Measurements from ENCODE around the gene ACTC1.
"Not testable (repeated sequence)": the region's sequence is repeated elsewhere in the genome, so short reads cannot be mapped to it uniquely, and the experiment has no call there.

Gene ACTC1

DNA sequence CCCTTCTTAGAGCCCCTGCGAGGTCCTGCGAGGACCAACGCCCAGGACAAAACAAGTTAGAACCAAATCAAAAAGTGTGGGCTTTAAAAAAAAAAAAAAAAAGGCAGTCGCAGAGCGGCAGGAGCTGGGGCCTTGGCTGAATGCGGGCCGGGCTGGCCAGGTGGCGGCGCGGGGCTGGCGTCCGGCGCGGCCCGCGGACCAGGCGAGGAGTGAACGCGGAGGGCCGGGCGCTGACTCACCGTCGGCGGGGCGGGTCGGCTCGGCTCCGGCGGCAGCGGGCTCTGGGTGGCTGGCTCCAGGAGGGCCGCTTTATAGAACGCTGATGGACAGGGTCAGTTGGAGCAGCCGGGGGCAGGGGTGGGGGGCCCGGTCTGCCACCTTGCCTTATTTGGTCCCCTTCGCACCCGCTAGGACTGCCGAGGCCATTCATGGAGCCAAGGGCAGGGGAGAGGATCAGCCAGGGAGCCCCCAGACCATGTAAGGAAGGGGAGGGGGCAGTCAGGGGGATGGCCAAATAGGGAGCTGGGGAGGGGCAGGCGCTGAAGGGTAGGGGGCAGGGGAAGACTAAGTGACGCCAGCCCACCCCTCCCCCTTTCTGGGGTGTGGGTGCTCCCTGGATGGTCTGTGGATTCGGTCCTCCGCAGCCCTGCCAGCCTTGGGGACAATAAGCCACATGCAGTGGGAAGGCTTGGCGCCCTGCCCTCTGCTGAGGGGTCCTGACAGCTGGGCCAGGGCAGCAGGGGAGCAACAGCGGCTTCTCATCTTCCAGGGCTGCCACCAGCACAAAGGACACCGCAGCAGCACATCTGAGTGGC, at the start of gene ACTC1:
Gene ACTC1, minus strand, starts transcription at position 283 of the 815 bp plus-strand sequence. CDS start 741 bp downstream, outside the sequence.
- FAIRE-seq, result no peak

DNA sequence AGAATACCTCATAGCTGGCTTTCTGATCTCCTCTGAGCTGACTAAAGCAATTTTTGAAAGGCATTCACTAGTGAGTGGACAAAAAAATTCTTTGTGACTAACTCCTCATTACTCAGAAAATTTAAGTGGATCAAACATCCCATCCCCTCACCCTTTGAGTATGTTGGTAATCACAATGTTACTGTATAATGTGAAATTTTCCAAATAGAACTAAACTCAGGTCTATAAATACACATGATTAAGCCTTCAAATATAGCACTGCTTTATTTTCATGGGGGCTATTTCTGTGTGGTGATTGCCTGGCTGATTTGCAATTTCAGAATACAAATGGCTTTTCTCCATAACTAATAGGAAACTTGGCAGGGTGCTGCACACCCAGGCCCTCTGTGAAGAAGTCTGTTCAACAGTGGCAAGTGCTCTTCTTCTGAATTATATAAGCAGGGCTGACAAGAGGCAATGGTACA, 45.9 kb upstream of the ACTC1 start:
- FAIRE-seq, result no peak

DNA sequence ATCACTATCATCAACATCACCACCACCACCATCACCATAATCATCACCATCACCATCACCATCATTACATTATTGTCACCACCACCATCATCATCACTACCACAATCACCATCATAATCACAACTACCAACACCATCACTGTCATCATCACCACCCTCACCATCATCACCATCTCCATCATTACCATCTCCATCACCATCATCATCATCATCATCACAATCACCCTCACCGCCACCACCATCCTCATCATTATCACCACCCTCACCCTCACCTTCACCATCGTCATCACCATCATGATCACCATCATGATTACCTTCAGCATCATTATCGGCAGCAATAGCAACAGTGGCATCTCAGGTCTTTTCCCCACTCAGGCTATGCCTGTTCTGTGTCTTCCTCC, 42.9 kb upstream of the ACTC1 start:
- no peak for FAIRE-seq

DNA sequence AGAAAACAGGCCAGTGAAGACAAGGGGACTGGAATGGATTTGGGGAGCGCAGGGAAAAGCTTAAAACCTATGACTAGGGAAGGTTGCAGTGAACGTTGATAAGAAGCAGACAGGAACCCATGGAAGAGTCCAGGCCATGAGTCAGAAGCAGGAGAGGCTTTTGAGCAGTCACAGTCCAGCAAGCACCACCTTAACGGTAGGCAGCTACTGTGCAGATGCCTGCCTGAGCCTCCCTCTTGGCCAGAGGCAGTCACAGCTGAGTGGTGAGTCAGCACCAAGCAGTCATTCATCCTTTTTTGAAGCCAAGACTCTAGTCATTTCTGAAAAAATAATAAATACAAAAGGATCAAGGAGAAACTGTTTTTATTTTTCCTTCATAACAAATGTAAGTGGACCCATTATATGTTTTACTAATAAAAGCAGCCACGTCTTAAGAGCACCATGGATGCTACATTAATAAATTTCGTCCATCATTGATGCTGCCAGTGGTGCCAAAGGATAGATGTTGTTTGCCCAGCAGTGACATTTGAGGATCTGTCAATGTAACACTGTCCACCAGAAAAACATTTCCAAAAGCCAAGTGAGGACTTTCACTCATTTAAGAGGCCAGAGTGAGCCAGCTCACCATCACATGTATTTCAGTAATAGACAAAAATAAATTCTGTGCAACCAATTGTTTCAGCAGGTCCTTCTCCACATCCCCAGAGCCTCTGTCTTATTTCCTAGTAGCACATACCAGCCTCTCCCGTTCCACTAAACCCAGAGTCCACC, 42.1 kb upstream of the ACTC1 start:
- no peak for FAIRE-seq

DNA sequence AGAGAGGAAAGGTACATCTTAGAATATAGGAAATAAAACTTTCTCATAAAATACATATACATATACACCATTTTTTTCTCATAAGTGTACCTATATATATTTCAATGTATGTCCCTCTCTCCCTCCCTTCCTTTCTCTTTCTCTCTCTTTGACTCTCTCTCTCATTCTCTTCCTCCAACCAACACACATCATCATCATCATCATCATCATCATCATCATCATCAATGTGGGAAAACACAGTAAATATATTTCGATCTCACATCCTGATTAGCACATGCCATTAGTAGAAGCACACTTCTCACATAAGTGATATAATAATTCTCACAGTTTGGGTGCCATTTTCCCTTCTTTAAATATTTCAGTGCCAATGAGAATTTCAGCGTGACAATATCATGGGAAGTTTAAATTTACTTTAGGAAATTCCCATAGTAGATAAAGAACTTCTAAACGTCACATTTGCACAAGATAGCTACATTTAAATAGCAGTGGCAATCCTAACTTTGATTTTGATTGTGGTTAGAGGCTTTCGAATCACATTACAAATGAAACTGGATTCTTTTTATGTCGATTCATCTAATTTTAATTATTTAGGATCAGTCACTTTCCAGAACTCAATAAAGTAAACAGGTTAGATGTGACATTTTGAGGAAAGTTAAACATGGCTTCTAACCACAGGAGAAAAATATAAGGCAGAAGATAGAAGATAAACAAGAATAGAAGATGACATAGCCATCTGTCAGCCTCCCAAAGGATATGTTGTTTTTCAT, 33.0 kb upstream of the ACTC1 start:
- FAIRE-seq, result no peak

DNA sequence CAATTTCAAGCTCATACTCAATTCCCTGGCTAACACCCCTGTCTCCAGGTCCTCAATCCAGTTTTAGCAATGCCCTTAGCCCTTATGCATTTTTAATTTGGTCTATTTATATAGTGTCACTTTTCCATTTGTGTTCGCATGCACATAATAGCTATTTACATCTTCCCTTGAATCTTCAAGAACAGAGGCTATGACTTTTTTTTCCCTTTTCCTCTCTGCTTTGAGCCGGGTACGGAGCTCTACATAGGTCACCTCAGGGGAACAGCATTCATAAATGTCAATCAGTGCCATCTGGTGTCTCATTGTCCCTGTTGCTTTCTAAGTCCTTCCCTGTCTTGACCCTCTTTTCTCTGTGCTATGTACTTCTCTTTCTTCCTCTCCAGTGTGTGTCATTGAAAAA, 26.5 kb upstream of the ACTC1 start:
- FAIRE-seq, result no peak

DNA sequence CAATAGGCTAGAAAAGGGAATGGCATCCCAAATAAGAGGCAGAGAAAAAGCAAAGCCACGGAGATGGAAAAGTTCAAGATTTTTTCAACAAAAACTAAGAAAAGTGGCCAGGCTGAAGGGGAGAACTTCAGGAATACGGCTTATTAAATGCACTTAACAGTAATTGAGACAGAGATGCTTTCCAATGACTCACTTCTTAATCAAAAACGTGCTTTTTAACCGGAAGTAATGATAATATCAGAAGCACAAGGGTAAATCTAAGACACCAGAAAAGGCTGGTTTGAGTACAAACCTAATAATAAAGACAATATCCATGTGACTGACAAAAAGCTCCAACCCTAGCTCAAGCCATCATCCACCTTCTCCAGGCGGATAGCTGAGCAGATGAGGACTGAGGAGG, 24.8 kb upstream of the ACTC1 start:
- no peak for FAIRE-seq

DNA sequence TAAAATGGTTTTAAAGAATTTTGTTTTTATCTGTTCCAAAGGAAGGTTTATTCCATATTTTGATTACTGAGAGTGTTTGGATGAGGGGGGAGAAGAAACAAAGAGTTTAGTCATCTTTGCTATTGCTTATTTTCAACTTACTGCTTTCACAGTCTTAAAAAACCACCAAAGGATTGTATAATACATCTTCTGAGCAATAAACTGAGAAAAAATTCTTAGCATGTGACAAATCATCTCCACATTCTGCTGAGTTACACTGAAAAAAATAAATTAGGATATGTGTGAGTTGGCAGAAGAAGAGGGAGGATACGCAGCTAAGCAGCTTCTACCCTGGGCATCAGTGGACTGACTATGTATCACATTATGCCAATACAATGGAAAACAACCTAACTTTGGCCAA, 23.2 kb upstream of the ACTC1 start:
- FAIRE-seq, result no peak

DNA sequence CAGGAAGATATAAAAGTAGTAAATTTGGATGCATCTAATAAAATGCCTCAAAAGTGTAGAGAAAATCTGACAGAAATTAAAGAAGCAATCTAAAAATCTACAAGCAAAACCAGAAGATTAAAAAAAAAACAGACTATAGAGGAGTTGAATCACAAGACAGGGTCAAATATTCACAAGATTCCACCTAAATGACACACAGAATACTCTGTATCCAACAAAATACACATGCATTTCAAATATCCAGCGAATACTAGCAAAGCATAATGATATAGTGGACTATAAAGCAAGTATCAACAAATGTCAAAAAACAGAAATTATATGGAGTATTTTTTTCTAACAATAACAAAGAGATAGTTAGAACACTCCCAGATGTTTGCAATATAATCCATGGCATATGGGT, 20.5 kb upstream of the ACTC1 start:
- no peak for FAIRE-seq

DNA sequence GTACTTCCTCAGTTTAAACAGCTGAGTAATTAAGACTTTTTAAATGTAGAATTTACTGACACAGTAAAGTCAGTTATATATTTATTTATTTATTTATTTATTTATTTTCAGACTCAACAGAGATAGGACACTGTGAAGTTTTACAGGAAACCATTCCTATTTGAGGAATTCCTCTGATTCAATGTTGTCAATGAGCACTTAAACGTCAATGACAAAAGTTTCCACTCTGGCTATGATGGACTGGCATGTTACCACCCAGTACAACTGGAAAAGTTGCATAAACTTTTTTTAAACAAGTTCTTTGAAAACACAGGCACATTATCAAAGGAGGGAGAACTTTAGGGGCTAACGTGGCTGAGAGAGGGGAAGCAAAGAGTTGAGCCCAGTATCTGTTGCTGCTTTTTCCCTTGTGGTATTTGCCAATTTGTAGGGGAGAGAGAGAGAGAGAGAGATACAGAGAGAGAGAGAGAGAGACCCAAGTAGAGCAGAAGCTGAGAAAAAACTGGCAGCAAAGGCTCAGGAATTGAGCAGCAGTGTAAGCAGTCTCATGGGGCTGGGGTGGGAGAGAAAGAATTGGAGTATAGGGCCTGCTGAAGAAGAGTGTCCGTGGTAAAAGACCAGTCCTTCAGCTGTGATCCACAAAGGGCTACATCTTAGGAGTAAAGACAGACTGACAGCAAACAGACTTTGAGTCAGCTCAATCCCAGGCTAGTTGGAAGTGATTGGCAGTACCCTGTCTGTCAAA, 18.3 kb upstream of the ACTC1 start:
- no peak for FAIRE-seq

DNA sequence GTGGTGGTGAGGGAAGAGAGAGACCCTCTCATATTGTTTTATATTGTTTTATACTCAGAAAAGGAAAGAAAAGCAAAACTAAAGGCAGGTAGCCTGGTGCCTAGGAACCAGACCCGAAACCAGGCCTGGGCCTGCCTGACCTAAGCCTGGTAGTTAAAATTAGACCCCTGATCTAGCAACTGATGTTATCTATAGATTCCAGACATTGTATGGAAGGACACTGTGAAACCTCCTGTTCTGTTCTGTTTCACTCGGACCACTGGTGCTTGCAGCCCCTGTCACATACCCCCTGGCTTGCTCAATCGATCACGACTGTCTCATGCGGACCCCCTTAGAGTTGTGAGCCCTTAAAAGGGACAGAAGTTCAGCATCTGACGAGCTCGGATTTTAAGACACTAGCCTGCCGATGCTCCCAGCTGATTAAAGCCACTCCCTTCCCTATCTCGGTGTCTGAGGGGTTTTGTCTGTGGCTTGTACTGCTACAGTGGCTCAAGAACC, 17.6 kb upstream of the ACTC1 start:
- FAIRE-seq, result not testable (repeated sequence)

DNA sequence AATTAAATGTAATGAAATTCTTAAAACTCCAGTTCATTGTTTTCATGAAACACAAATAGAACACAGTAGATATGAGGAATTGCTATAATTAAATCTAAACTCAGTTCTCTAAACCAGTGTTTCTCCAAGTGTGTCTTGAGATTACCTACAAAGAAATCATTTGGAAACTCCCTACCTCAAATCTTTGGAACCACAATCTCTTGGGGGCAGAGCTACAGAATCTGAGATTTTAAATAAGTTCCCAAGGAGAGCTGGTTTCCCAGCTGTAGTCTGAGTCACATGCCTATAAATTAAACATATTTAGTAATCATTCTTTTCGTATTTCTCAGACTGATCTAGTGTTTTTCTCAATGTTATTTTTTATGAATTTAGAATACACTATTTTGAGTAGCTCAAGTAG, 17.0 kb upstream of the ACTC1 start:
- no peak for FAIRE-seq

DNA sequence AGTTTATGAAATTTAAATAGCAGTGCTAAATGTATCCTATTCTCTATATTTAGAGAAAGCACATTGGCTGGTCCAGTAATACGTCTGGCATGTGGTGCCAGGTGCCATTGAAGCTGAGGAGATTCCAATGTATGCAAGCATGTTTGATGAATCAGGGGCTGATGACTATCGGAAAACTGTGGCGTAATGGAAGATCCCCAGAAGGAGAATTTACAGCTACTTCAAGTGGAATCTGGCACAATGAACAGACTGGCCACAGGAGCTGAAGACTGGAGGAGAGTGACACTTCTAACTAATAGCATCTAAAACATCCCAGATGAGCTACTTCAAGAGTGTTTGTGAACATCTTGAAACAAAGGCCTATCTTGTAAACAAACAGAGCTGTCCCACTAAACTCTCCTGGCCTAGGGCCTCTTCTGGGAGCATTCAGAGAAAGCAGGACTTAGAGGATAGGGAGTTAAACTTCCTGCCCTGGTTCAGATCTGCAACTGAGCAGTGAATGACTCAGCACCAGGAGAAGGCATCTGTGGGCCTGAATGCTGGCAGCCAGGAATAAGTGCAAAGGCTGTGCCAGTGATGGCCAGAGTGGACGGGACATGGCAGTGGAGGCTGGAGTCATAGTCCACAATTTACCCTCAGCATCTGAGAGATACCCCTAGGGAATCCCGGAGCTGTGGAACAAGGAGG, 15.2 kb upstream of the ACTC1 start:
- FAIRE-seq, result no peak

DNA sequence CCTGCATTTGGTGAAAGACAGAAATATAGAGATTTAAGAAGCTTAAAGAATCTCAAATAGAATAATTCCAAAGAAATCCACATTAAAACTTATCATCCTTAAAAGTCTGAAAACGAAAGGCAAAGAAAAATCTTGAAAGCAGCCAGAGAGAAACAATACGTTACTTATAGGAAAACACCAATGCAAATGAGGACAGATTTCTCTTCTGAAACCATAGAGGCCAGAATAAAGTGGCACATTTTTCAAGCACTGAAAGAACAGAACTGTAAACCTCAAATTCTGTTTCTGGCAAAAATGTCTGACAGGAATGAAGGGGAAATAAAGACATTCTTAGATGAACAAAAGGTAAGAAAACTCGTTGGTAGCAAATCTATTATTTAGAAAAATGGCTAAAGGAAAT, 13.8 kb upstream of the ACTC1 start:
- no peak for FAIRE-seq

DNA sequence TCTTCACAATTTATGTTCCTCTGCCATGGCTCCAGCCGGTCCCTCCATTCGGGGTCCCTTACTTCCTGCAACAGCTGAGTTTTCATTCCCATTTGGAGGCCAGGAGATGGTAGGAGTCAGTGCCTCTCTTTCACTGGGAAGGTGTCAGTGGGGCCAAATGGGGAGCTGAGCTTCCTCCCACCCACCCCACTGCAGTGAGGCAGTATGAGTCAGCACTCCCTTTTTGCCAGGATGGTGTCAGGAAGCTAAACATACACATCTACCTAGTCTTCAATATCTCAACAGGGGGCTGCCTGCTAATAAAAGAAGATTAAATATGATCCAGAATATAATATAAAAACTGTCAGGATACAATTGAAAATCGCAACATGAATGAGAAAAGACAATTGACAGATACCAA, 12.7 kb upstream of the ACTC1 start:
- FAIRE-seq, result no peak

DNA sequence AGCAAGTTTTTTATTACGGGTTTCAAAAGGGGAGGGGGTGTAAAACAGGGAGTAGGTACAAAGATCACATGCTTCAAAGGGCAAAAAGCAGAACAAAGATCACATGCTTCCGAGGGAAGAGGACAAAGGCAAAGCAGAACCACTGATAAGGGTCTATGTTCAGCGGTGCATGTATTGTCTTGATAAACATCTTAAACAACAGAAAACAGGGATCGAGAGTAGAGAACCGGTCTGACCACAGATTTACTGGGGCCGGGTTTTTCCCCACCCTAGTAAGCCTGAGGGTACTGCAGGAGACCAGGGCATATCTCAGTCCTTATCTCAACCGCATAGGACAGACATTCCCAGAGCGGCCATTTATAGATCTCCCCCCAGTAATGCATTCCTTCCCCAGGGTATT, 11.9 kb upstream of the ACTC1 start:
- not testable (repeated sequence) for FAIRE-seq

DNA sequence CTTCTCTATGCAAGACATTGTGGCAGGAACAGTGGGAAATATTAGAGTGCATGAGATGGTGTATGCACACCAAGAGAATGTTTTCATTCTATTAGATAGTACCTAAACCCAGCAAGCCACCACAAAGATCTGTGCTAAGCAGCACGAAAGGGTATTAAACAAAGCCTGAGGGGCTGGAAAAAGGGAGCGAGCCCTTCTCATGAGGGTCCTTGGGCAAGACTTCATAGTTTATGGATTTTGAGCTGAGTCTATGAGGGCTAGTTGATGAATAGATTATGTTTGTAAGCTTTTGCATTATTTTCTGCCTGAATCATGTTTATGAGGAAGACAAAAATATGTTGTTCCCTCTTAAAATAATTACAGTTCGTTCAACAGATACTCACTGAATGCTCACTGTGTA, 9.4 kb upstream of the ACTC1 start:
- no peak for FAIRE-seq

DNA sequence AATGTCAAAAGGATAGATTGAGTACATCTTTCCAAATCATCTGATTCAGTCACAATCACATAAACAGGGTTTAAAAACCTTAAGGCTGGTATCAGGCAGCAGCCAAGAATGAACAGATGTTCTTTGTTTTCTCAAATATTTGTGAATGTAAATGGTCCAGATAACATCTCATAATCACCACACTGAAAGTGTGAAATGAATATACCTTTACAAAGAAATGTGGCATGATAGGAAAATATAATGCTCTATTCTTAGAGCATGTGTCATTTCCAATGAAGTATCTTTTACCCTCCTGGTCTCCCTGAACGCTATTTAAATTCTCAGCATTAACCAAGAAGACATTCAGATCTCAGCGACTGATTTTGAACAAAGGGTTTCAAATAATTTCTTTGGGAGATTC, 8.8 kb upstream of the ACTC1 start:
- FAIRE-seq, result no peak

DNA sequence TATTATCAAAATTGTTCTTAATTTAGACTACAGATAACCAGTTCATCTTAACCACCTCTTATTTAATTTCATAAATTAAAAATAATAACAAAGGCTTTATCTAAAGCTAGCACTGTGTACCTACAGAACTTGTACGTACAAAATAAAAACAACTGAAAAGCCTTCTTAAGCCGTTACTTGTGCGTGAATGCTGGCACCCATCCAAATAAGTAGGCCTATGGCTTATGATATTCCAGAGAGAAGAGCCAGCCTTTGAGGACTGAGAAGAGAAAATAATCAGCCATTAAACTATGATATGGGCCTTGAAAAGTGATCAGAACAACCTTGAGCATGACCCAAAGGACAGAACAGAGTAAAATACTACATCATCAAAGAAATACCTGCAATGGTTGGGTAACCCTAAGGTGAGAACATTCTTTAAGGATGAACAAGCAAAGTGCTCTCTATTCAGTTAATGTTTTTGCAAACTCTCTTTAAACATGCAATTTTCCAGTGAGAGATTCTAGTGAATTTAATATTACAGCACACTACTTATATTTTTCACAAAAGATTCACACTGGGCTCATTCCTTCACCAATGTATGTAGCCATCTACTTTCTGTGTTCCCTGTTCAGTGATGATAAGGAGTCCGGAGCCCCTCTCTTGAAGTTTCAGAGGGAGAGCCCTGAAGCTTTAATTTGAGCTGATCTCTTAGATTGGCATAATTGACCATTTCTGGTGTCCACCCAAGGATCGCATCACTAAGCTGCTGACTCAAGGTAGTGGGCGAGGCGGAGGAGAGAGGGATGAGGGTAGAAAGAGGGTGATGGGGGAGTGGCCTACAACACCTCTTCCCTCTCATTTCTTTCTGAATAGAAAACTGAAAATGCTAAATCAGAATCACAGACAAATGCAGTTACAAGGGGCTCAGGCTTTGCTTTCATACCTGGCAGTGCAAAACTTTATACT, 7.7 kb upstream of the ACTC1 start:
- FAIRE-seq, result no peak

DNA sequence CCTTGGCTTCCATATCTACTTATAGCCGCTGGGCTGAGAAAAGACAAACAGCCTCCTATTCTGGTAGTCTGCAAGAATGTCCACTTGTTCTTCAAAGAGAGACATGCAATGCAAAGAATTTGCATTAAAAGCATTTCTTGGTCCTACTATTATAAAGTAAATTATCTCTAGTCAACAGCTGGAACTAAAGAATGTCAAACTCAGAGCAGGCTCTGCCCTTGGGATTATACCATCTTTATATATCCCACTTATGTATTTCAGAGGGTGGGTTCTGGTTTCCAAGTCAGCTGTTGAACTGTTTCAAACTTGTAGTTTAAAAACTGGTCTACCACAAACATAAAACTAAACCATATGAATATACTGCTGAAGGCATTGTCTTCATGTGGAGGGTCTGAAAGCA, 7.0 kb upstream of the ACTC1 start:
- no peak for FAIRE-seq
